Measurements from ENCODE around the gene SRGAP1.

SRGAP1 gene

GRCh38 chr12:63844391-63845341, at the start of gene SRGAP1:
TSS of gene SRGAP1 (plus strand) at chr12:63844700. CDS start at chr12:63844817, 117 bp downstream.
- DNase-seq (ENCODE audit: low read depth): no peak

- no peak for DNase-seq (ENCODE audit: low read depth)
Measured at GRCh38 chr12:63795032-63795687, 49.3 kb upstream of the SRGAP1 start.

GRCh38 chr12:63795944-63796343, 48.6 kb upstream of the SRGAP1 start:
- DNase-seq (ENCODE audit: low read depth): no peak

GRCh38 chr12:63802012-63802608, 42.4 kb upstream of the SRGAP1 start:
- no peak for DNase-seq (ENCODE audit: low read depth)

- DNase-seq (ENCODE audit: low read depth): no peak
Measured at GRCh38 chr12:63804746-63805145, 39.8 kb upstream of the SRGAP1 start.

GRCh38 chr12:63805704-63806672, 38.5 kb upstream of the SRGAP1 start:
- DNase-seq (ENCODE audit: low read depth): no peak

- no peak for DNase-seq (ENCODE audit: low read depth)
Measured at GRCh38 chr12:63808631-63809030, 35.9 kb upstream of the SRGAP1 start.

- DNase-seq (ENCODE audit: low read depth): no peak
Measured at GRCh38 chr12:63809566-63809965, 34.9 kb upstream of the SRGAP1 start.

- DNase-seq (ENCODE audit: low read depth): no peak
Measured at GRCh38 chr12:63811334-63811733, 33.2 kb upstream of the SRGAP1 start.

- DNase-seq (ENCODE audit: low read depth): no peak
Measured at GRCh38 chr12:63811755-63812154, 32.7 kb upstream of the SRGAP1 start.

- no peak for DNase-seq (ENCODE audit: low read depth)
Measured at GRCh38 chr12:63814146-63814772, 30.2 kb upstream of the SRGAP1 start.

- no peak for DNase-seq (ENCODE audit: low read depth)
Measured at GRCh38 chr12:63815482-63815852, 29.0 kb upstream of the SRGAP1 start.

- DNase-seq (ENCODE audit: low read depth): no peak
Measured at GRCh38 chr12:63816031-63816430, 28.5 kb upstream of the SRGAP1 start.

- no peak for DNase-seq (ENCODE audit: low read depth)
Measured at GRCh38 chr12:63820427-63820826, 24.1 kb upstream of the SRGAP1 start.

- no peak for DNase-seq (ENCODE audit: low read depth)
Measured at GRCh38 chr12:63821781-63822251, 22.7 kb upstream of the SRGAP1 start.

- DNase-seq (ENCODE audit: low read depth): no peak
Measured at GRCh38 chr12:63822352-63822751, 22.1 kb upstream of the SRGAP1 start.

GRCh38 chr12:63823040-63823439, 21.5 kb upstream of the SRGAP1 start:
- DNase-seq (ENCODE audit: low read depth): no peak

GRCh38 chr12:63826006-63826585, 18.4 kb upstream of the SRGAP1 start:
- no peak for DNase-seq (ENCODE audit: low read depth)

GRCh38 chr12:63828867-63829266, 15.6 kb upstream of the SRGAP1 start:
- DNase-seq (ENCODE audit: low read depth): no peak

- DNase-seq (ENCODE audit: low read depth): no peak
Measured at GRCh38 chr12:63836046-63836445, 8.5 kb upstream of the SRGAP1 start.

- no peak for DNase-seq (ENCODE audit: low read depth)
Measured at GRCh38 chr12:63836936-63837335, 7.6 kb upstream of the SRGAP1 start.

All from activated T-cell treated with anti-CD3 and anti-CD28 coated beads for 48 hours (primary cell).